Measurements from ENCODE around the gene AGTPBP1.

- TF ChIP-seq, protein P1, sequence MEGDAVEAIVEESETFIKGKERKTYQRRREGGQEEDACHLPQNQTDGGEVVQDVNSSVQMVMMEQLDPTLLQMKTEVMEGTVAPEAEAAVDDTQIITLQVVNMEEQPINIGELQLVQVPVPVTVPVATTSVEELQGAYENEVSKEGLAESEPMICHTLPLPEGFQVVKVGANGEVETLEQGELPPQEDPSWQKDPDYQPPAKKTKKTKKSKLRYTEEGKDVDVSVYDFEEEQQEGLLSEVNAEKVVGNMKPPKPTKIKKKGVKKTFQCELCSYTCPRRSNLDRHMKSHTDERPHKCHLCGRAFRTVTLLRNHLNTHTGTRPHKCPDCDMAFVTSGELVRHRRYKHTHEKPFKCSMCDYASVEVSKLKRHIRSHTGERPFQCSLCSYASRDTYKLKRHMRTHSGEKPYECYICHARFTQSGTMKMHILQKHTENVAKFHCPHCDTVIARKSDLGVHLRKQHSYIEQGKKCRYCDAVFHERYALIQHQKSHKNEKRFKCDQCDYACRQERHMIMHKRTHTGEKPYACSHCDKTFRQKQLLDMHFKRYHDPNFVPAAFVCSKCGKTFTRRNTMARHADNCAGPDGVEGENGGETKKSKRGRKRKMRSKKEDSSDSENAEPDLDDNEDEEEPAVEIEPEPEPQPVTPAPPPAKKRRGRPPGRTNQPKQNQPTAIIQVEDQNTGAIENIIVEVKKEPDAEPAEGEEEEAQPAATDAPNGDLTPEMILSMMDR (IDR thresholded peaks at IDR 0.05; ENCODE audit: borderline replicate concordance, extremely low read depth, low read length, poor library complexity, severe bottlenecking): no peak
- no peak for TF ChIP-seq EZH2 (IDR thresholded peaks at IDR 0.05; ENCODE audit: borderline replicate concordance, low read depth, low read length, severe bottlenecking)
These were observed 56.7 kb downstream of the AGTPBP1 start for GRCh38 chr9:85685081-85685480.

Measured in DND-41 (cell line).